Measurements from ENCODE around the gene HSD17B7. TPM values are rescaled to one million over a fixed set of nuclear protein-coding genes. Genes with fewer than 3 reads are reported as not detected.
"Not testable (repeated sequence)": the region's sequence is repeated elsewhere in the genome, so short reads cannot be mapped to it uniquely, and the experiment has no call there.

The HSD17B7 gene, protein sequence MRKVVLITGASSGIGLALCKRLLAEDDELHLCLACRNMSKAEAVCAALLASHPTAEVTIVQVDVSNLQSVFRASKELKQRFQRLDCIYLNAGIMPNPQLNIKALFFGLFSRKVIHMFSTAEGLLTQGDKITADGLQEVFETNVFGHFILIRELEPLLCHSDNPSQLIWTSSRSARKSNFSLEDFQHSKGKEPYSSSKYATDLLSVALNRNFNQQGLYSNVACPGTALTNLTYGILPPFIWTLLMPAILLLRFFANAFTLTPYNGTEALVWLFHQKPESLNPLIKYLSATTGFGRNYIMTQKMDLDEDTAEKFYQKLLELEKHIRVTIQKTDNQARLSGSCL
- 11.6 and 39.9 TPM in 2 replicates for total RNA-seq

DNA sequence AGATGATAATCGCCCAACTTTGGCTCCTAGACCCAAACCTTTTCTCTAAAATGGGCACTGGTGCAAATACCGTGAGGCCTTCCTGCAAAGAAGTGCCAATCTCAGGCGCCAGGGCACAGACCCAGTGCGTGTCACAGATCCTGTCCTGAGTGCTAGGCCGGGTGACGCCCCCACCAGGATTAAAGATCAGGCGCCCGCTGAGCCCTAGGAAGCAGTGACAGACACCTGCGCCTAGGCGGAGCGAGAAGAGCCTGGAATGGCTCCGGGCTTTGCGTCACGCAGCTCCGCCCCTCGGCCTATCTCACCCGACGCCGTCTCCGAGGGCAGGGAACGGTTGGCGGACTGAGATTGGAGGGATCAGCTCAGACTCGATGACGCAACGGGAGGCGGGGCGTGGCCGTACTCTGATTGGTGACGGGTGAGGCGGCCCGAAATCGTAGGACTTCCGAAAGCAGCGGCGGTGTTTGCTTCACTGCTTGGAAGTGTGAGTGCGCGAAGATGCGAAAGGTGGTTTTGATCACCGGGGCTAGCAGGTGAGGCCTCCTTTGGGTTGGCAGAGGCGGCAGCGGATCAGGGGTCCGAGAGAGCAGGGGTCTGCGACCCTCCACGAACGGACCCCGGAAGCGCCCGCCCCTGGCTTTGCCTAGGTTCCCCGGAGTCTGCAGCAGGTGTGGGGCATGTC is at the start of gene HSD17B7:
Gene HSD17B7 (plus strand): TSS at position 400 of the 682 bp plus-strand sequence. CDS start 99 bp downstream, at position 499.
- peak within 1 kb of the TSS; percentile 53 for H3K4me3 ChIP-seq (ENCODE audit: low read depth, low read length)
- DNase-seq (ENCODE audit: low read depth): not testable (repeated sequence)

DNA sequence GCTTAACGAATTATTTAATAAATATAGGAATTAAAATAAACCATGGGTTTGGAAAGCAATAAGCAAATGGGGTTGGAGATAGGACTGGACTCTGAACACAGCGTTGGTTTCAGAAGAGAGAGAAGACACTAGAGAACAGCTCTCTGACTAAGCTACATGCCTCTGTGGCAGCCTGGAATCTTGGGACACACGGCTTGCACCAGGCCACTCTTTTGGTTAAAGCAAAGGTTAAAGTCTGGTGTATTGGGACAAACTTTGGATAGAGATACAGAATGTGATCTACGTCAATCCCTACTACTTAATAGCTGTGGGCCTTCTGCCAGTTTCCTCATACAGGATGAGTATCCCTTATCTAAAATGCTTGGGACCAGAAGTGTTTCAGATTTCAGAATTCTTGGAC is 49.7 kb upstream of the HSD17B7 start:
- DNase-seq (ENCODE audit: low read depth): no peak
- TF ChIP-seq, protein P1, sequence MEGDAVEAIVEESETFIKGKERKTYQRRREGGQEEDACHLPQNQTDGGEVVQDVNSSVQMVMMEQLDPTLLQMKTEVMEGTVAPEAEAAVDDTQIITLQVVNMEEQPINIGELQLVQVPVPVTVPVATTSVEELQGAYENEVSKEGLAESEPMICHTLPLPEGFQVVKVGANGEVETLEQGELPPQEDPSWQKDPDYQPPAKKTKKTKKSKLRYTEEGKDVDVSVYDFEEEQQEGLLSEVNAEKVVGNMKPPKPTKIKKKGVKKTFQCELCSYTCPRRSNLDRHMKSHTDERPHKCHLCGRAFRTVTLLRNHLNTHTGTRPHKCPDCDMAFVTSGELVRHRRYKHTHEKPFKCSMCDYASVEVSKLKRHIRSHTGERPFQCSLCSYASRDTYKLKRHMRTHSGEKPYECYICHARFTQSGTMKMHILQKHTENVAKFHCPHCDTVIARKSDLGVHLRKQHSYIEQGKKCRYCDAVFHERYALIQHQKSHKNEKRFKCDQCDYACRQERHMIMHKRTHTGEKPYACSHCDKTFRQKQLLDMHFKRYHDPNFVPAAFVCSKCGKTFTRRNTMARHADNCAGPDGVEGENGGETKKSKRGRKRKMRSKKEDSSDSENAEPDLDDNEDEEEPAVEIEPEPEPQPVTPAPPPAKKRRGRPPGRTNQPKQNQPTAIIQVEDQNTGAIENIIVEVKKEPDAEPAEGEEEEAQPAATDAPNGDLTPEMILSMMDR (conservative IDR thresholded peaks at IDR 0.05; ENCODE audit: low read depth, low read length): no peak
- no peak overlapping the region for H3K4me3 ChIP-seq (ENCODE audit: low read depth, low read length)

DNA sequence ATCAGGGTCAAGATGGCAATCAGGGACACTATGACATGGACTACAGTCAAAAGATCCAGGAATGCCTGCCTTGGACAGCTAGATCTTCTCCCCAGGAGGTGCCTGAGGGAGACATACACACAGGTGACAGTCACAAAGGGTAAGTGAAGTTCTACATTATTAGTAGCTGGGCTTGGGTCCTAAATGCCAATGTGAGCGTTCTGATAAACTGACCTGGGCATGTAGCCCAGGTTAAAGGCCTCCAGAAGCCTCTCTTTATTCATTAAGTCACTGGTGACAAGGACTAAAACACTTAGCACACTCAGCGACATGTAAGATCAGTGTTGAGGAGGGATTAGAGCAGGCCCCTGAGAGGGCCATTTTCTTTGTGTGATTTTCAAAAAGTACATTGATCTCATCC is 48.9 kb upstream of the HSD17B7 start:
- no peak for DNase-seq (ENCODE audit: low read depth)
- TF ChIP-seq, protein P1 (conservative IDR thresholded peaks at IDR 0.05; ENCODE audit: low read depth, low read length): no peak
- H3K4me3 ChIP-seq (ENCODE audit: low read depth, low read length): no peak overlapping the region

DNA sequence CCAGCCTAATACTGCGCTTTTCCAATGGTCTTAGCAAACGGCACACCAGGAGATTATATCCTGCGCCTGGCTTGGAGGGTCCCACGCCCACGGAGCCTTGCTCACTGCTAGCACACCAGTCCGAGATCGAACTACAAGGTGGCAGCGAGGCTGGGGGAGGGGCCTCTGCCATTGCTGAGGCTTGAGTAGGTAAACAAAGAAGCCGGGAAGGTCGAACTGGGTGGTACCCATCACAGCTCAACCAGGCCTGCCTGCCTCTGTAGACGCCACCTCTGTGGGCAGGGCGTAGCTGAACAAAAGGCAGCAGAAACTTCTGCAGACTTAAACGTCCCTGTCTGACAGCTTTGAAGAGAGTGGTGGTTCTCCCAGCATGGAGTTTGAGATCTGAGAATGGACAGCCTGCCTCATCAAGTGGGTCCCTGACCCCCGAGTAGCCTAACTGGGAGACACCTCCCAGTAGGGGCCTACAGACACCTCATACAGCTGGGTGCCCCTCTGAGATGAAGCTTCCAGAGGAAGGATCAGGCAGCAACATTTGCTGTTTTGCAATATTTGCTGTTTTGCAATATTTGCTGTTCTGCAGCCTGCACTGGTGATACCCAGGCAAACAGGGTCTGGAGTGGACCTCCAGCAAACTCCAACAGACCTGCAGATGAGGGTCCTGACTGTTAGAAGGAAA is 44.1 kb upstream of the HSD17B7 start:
- H3K4me3 ChIP-seq (ENCODE audit: low read depth, low read length); DNase-seq (ENCODE audit: low read depth): not testable (repeated sequence)

DNA sequence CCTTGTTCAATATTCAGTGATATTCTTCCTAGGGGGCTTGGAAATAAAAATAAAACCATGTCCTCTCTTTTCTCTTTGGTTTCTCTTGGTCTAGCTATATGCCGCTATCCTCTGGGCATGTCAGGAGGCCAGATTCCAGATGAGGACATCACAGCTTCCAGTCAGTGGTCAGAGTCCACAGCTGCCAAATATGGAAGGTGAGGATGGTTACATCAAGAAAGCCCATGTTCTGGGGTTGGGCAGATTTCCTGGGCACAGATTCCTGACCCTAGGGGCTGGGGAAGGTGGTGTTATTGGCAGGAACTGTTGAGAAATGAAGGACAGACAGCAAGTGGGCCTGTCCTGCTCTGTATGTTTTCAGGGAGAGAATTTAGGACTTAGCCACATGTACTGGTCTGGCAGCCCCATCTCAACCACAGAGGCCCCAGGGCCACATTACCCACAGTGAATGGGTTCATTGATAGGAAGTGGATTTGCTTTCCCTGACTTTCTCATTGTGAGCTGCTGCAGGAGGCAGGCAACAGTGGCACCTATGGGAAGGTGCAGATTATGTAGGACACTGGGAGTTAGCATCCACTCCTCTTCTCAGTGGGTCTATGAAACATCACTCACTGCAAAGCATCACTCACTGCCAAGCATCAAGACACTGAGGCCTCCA is 37.4 kb upstream of the HSD17B7 start:
- no peak for DNase-seq (ENCODE audit: low read depth)
- TF ChIP-seq, protein P1 (conservative IDR thresholded peaks at IDR 0.05; ENCODE audit: low read depth, low read length): peak; percentile 27
- H3K4me3 ChIP-seq (ENCODE audit: low read depth, low read length): no peak overlapping the region

DNA sequence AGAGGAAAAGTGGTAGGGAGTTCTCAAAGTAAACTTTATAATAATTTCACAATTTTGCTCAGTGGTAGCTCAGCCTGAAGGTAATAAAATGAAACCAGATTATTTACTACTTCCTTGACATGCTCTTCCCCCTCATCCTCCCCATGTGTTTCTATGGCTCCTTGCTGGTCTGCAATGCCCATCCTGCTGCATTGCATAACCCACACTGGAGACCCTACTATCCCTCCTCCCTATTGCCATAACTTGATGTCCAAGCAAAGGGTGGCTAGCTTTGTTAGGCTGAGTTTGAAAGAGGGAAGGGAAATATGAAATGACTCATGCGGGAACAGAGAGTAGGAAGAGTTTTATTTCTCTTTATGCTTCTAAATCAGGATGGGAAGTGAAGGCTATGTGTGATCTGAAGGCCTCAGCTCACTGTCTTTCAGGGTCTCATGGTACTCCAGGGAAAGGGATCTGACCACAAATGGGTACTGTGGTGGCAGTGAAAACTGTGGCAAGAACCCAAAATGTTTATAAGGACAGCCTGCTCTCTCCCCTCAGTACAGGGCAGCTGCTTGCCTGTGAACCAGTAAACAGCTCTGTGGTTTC is 36.4 kb upstream of the HSD17B7 start:
- DNase-seq (ENCODE audit: low read depth): no peak
- H3K4me3 ChIP-seq (ENCODE audit: low read depth, low read length): no peak overlapping the region
- TF ChIP-seq, protein P1 (conservative IDR thresholded peaks at IDR 0.05; ENCODE audit: low read depth, low read length): no peak

DNA sequence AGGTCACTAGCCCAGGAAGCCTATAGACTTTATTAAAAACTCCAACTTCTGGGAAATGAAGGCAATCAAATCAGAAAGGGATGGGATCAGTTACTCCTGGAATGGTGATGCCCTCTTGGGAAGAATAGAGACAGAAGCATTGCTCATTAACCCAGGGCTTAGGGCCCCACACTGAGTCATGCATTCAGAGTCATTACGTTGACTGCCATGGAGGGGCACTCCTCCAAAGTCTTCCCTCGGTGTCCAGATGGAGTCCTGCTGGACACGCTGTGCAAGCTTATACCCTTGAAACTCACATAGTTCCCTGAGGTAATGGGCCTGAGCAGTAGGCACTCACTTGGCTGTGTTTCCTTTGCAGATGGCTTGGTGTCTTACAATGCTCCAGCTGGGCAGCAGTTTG is 35.2 kb upstream of the HSD17B7 start:
- no peak overlapping the region for H3K4me3 ChIP-seq (ENCODE audit: low read depth, low read length)
- TF ChIP-seq, protein P1 (conservative IDR thresholded peaks at IDR 0.05; ENCODE audit: low read depth, low read length): no peak
- DNase-seq (ENCODE audit: low read depth): no peak

All from epithelial cell of proximal tubule (primary cell).